MCF 10A (cell line): ENCODE measurements around the gene HYLS1. TPM values are rescaled to one million over a fixed set of nuclear protein-coding genes. Genes with fewer than 3 reads are reported as not detected.

ENCODE experiments used
- BruUV-seq: library from RNA; stranded (reverse); fragments of 400-500 nt; replicated peaks from 2 replicates; lab custom pipeline; 2021; lab: Mats Ljungman, UMichigan
- CTCF ChIA-PET: fragments of 300-600 bp; sonication (Branson Sonifier 250); formaldehyde crosslinking; extraction: SDS; loops from one replicate; lab custom pipeline; 2021; ENCODE audit warnings: antibody characterized with exemption, inconsistent platforms; lab: Yijun Ruan, JAX
- POLR2A ChIA-PET: fragments of 300-600, 350-650 bp; sonication (Branson Sonifier 250); formaldehyde crosslinking; extraction: SDS; loops from one replicate; lab custom pipeline; 2020; ENCODE audit warnings: antibody characterized with exemption, inconsistent platforms; lab: Yijun Ruan, JAX
- DNase-seq: peaks from one replicate; pipeline ENCODE4 v3.0.0-alpha.2; 2018; ENCODE audit not compliant: unreplicated experiment
- H3K27ac Mint-ChIP-seq: one replicate; pipeline ENCODE4 v1.8.0; 2022; ENCODE audit warnings: mild to moderate bottlenecking, low read depth, mixed read lengths; ENCODE audit not compliant: unreplicated experiment
- H3K27me3 Mint-ChIP-seq: one replicate; pipeline ENCODE4 v1.8.0; 2022; ENCODE audit warnings: mixed read lengths; ENCODE audit not compliant: insufficient read depth, unreplicated experiment
- H3K36me3 Mint-ChIP-seq: one replicate; pipeline ENCODE4 v1.8.0; 2022; ENCODE audit warnings: mild to moderate bottlenecking, moderate library complexity, mixed read lengths; ENCODE audit not compliant: insufficient read depth, unreplicated experiment
- H3K4me1 Mint-ChIP-seq: one replicate; pipeline ENCODE4 v1.8.0; 2022; ENCODE audit warnings: mixed read lengths; ENCODE audit not compliant: insufficient read depth, unreplicated experiment
- H3K4me3 Mint-ChIP-seq: one replicate; pipeline ENCODE4 v1.8.0; 2022; ENCODE audit warnings: mild to moderate bottlenecking, moderate library complexity, mixed read lengths; ENCODE audit not compliant: unreplicated experiment
- H3K9me3 Mint-ChIP-seq: one replicate; pipeline ENCODE4 v1.8.0; 2022; ENCODE audit warnings: mixed read lengths; ENCODE audit not compliant: unreplicated experiment
- CTCF ChIP-seq: fragments of 200-600 bp; IDR thresholded peaks from one replicate; pipeline ENCODE4 v1.8.0; 2022; ENCODE audit warnings: antibody characterized with exemption, mild to moderate bottlenecking; ENCODE audit not compliant: unreplicated experiment
- intact Hi-C: fragments of 100-400 bp; cut with micrococcal nuclease; formaldehyde crosslinking; loops from 2 replicates; pipeline ENCODE4 v1.14.1; 2022
- total RNA-seq: library from RNA; stranded (reverse); gene quantifications from 2 replicates; pipeline ENCODE4 v1.2.3, GENCODE V29; 2022

The HYLS1 gene
- total RNA-seq, 1 experiment from 2014 or later = 10.2 TPM

- no peaks in the 10 kb centered on the region for H3K4me1 Mint-ChIP-seq
- intact Hi-C loops = no loop called here
- no TSS peak for BruUV-seq
- ChIA-PET CTCF (interaction anchor here (1.6 kb wide), 1 partner anchor 145 kb away, joined by 3 read pairs; no protein-coding TSS in a partner anchor), POLR2A (no interaction called here)
- no peak for TF ChIP-seq CTCF
- no peak overlapping the region for H3K27ac Mint-ChIP-seq
- no peak for DNase-seq
- H3K27me3 Mint-ChIP-seq = no peaks in the 10 kb centered on the region
- H3K4me3 Mint-ChIP-seq = no peak overlapping the region
- no peaks in the 10 kb centered on the region for H3K36me3 Mint-ChIP-seq
- H3K9me3 Mint-ChIP-seq = no peaks in the 10 kb centered on the region
Observed at GRCh38 chr11:125869521-125869920, 17.9 kb upstream of the HYLS1 start.

GRCh38 chr11:125871391-125872137 lies 15.9 kb upstream of the HYLS1 start:
- no peak overlapping the region for H3K4me3 Mint-ChIP-seq
- peak; percentile 29 for TF ChIP-seq CTCF
- BruUV-seq = no TSS peak
- H3K27me3 Mint-ChIP-seq = no peaks in the 10 kb centered on the region
- H3K27ac Mint-ChIP-seq = no peak overlapping the region
- DNase-seq = peak; percentile 46
- POLR2A ChIA-PET = interaction anchor here (1.0 kb wide), 1 partner anchor 16 kb away, joined by 3 read pairs; the partner anchor contains the start of gene HYLS1
- H3K4me1 Mint-ChIP-seq = no peaks in the 10 kb centered on the region
- CTCF ChIA-PET = interaction anchor here (0.6 to 0.7 kb wide), 2 partner anchors 221 to 1809 kb away, joined by 3 to 5 read pairs; no protein-coding TSS in a partner anchor
- H3K9me3 Mint-ChIP-seq = no peaks in the 10 kb centered on the region
- H3K36me3 Mint-ChIP-seq = no peaks in the 10 kb centered on the region
- intact Hi-C loops = loop anchor here (5.0 kb wide), 1 partner anchor 304 kb away; the partner anchor contains the start of gene EI24

GRCh38 chr11:125872138-125872491 lies 15.4 kb upstream of the HYLS1 start:
- Mint-ChIP-seq H3K4me1 (no peaks in the 10 kb centered on the region), H3K9me3 (no peaks in the 10 kb centered on the region), H3K4me3 (no peak overlapping the region), H3K36me3 (no peaks in the 10 kb centered on the region), H3K27me3 (no peaks in the 10 kb centered on the region), H3K27ac (no peak overlapping the region)
- BruUV-seq = no TSS peak
- no peak for DNase-seq
- ChIA-PET CTCF (no interaction called here), POLR2A (no interaction called here)
- TF ChIP-seq CTCF = no peak
- intact Hi-C loops = loop anchor here (5.0 kb wide), 1 partner anchor 305 kb away; the partner anchor contains the start of gene EI24

- no TSS peak for BruUV-seq
- Mint-ChIP-seq H3K9me3 (no peaks in the 10 kb centered on the region), H3K4me1 (no peaks in the 10 kb centered on the region), H3K4me3 (no peak overlapping the region), H3K36me3 (no peaks in the 10 kb centered on the region), H3K27ac (no peak overlapping the region), H3K27me3 (no peaks in the 10 kb centered on the region)
- no peak for DNase-seq
- POLR2A ChIA-PET = interaction anchor here (0.6 kb wide), 1 partner anchor 849 kb away, joined by 3 read pairs; no protein-coding TSS in a partner anchor
- CTCF ChIA-PET = interaction anchor here (0.5 to 1.3 kb wide), 11 partner anchors 13 to 1229 kb away, joined by 3 to 4 read pairs (median 3); partner anchors contain the start of gene HYLS1
- intact Hi-C loops = loop anchor here (1.0 to 5.0 kb wide), 5 partner anchors 150 to 911 kb away; partner anchors contain the start of gene EI24
- no peak for TF ChIP-seq CTCF
Observed at GRCh38 chr11:125873881-125874555, 13.4 kb upstream of the HYLS1 start.
